ENCODE measurements around the gene SWAP70. TPM values are rescaled to one million over a fixed set of nuclear protein-coding genes. Genes with fewer than 3 reads are reported as not detected.

Gene SWAP70
- total RNA-seq, 4 donors from 2014 or later, result 29.7 to 53.6 (median 38.8) TPM

DNA sequence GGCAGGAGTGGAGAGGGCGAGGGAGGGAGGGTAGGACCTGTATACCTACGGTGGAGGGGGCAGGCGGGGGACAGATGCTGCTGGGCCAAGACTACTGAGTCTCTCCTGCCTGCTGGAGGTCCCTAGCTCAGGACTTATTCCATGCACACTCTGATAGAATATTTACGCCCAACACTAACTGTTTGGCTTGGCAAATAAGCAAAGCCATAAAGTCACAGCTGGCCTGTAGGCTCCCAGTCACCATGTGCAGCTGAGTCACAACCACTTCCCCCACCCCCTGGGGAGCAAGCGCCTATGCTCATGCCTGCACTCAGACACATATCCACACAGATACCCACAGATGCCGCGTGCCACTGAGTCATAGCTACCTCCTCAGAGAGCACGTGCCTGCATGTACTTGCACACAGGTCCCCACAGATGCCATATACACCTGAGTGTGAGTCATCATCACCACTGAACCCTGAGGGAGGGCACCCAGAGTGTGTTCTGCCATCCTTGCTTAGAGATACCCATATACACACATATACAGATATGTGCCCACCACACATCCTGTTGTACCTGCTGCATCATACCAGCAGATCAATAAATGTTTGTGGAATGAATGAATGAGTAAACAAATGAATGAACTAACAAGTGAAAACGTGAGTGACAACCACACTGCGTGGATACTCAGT lies 95.8 kb downstream of the SWAP70 start:
- intact Hi-C loops (cut with DNase I), result loop anchor here (5.0 to 10.0 kb wide), 3 partner anchors 213 to 563 kb away; no protein-coding TSS in a partner anchor
- Histone ChIP-seq H3K4me1 (peaks cover 20 to 51% of the 10 kb centered on the region in 2 donors), H3K4me3 (replicated peaks in 1 of 3) (no peak overlapping the region), H3K36me3 (no peaks in the 10 kb centered on the region), H3K9me3 (no peaks in the 10 kb centered on the region), H3K27ac (peak overlapping the region; percentile 10 to 83 (median 81)), H3K27me3 (no peaks in the 10 kb centered on the region)
- peak; percentile 52 to 60 for DNase-seq
- no peak for TF ChIP-seq POLR2A (IDR thresholded peaks at IDR 0.05)
- TF ChIP-seq, protein P1, sequence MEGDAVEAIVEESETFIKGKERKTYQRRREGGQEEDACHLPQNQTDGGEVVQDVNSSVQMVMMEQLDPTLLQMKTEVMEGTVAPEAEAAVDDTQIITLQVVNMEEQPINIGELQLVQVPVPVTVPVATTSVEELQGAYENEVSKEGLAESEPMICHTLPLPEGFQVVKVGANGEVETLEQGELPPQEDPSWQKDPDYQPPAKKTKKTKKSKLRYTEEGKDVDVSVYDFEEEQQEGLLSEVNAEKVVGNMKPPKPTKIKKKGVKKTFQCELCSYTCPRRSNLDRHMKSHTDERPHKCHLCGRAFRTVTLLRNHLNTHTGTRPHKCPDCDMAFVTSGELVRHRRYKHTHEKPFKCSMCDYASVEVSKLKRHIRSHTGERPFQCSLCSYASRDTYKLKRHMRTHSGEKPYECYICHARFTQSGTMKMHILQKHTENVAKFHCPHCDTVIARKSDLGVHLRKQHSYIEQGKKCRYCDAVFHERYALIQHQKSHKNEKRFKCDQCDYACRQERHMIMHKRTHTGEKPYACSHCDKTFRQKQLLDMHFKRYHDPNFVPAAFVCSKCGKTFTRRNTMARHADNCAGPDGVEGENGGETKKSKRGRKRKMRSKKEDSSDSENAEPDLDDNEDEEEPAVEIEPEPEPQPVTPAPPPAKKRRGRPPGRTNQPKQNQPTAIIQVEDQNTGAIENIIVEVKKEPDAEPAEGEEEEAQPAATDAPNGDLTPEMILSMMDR (IDR thresholded peaks at IDR 0.05), result no peak
- whole genome bisulfite sequencing, 2 donors, result 60 to 74% methylated on average over 8 to 10 of the region's 10 CpGs

DNA sequence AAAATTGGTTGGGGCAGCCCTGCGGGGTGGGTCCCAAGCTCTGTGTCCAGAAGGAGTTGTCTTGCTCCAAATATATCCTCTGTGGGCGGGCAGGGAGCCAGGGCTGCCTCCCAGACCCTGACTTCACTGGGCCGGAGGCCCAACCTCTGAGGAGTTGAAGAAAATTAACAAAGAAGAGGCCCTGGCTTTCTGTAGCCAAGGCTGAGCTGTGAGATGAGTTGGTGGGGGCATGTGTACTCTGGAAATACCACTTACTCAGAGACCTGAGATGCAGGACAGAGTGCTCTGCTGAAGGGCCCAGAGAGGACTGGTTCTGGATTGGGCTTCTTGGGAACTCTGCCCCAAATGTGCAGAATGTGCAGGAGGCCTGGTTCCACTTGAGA lies 96.3 kb downstream of the SWAP70 start:
- intact Hi-C loops (cut with DNase I), result no loop called here
- H3K4me1 ChIP-seq, result peaks cover 20 to 48% of the 10 kb centered on the region in 2 donors
- H3K27ac ChIP-seq, result peak overlapping the region; percentile 10 to 83 (median 81)
- TF ChIP-seq, protein P1 (IDR thresholded peaks at IDR 0.05), result no peak
- no peak for TF ChIP-seq POLR2A (IDR thresholded peaks at IDR 0.05)
- H3K27me3 ChIP-seq, result no peaks in the 10 kb centered on the region
- no peaks in the 10 kb centered on the region for H3K36me3 ChIP-seq
- WGBS, 2 donors, result 27 to 38% methylated on average over 3 of the region's 3 CpGs
- H3K9me3 ChIP-seq, result no peaks in the 10 kb centered on the region
- peak; percentile 89 to 91 for DNase-seq
- no peak overlapping the region for H3K4me3 ChIP-seq (replicated peaks in 1 of 3)

DNA sequence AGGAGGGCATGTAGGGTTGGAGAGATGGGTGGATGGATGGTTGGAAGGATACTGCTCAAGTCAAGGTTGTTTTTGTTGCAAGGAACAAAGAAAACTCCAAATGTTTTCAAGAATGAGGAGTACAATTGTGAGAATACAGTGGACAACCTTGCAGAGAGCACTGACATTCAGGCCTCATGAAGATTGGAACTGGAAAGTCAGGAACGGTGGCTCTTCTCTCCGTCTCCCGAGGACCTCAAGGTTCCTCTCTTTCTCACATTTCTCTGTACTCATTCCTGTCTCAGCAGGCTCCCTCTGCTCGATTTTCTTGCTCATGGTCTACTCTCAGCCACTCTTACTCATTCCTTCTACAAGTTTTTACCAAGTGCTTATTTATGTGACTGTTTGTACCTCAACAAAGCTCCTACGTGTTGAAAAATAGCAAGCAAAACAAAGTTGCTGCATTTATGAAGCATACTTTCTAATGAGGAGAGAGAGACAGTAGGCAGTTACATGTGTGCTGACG lies 97.6 kb downstream of the SWAP70 start:
- Histone ChIP-seq H3K9me3 (no peaks in the 10 kb centered on the region), H3K4me1 (peaks cover 20 to 46% of the 10 kb centered on the region in 2 donors), H3K27me3 (no peaks in the 10 kb centered on the region), H3K4me3 (replicated peaks in 1 of 3) (no peak overlapping the region), H3K36me3 (no peaks in the 10 kb centered on the region), H3K27ac (no peak overlapping the region)
- intact Hi-C loops (cut with DNase I), result no loop called here
- WGBS, 2 donors, result 77 to 80% methylated on average over 6 of the region's 6 CpGs
- TF ChIP-seq, protein P1 (IDR thresholded peaks at IDR 0.05), result no peak
- TF ChIP-seq POLR2A (IDR thresholded peaks at IDR 0.05), result no peak
- no peak for DNase-seq

DNA sequence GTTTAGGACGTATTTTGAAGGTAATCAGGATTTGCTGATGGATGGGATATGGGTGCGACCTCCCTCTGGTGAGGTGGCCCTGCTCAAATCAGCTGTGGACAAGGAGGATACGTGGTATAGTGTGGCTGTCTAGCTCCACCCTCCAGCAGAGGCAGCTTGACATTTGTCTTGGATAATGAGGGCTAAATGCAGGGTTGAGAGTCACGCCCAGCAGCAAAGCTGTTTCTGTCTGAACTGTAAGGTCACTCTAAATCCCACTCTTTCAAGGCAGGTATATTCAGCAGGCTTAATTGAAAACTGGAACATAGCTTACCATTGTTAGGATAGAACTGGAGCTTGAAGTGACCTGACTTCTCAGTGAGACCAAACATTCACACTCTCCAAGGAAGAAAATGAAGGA lies 98.7 kb downstream of the SWAP70 start:
- Histone ChIP-seq H3K4me1 (peaks cover 20 to 36% of the 10 kb centered on the region in 2 donors), H3K36me3 (no peaks in the 10 kb centered on the region), H3K9me3 (no peaks in the 10 kb centered on the region), H3K27me3 (no peaks in the 10 kb centered on the region), H3K27ac (no peak overlapping the region), H3K4me3 (replicated peaks in 1 of 3) (no peak overlapping the region)
- WGBS, 2 donors, result 85 to 95% methylated on average over 4 of the region's 4 CpGs
- TF ChIP-seq POLR2A (IDR thresholded peaks at IDR 0.05), result no peak
- TF ChIP-seq, protein P1 (IDR thresholded peaks at IDR 0.05), result no peak
- DNase-seq, result no peak
- intact Hi-C loops (cut with DNase I), result no loop called here

DNA sequence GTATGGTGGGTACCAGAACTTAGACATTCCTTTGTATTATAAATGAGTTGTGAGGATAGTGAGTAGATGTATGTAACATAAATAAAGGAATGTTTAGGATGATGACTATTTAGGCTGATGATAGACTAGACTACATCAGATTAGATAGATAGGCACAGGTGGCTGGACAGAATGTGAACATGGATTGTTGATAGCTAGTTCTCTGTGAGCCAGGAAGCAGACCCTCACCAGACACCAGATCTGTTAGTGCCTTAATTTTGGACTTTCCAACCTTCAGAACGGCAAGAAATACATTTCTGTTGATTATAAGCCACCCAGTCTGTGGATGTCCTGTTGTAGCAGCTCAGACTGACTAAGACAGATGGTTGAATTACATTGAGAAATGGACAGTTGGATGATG lies 99.4 kb downstream of the SWAP70 start:
- intact Hi-C loops (cut with DNase I), result no loop called here
- 92 to 94% methylated on average over 1 of the region's 1 CpG for WGBS, 2 donors
- TF ChIP-seq POLR2A (IDR thresholded peaks at IDR 0.05), result no peak
- TF ChIP-seq, protein P1 (IDR thresholded peaks at IDR 0.05), result no peak

More for the DNA sequence above, 99.4 kb downstream of the SWAP70 start:
- Histone ChIP-seq H3K4me3 (replicated peaks in 1 of 3) (no peak overlapping the region), H3K27me3 (no peaks in the 10 kb centered on the region), H3K4me1 (peaks cover 20 to 32% of the 10 kb centered on the region in 2 donors), H3K9me3 (no peaks in the 10 kb centered on the region), H3K27ac (no peak overlapping the region), H3K36me3 (no peaks in the 10 kb centered on the region)
- no peak for DNase-seq
